NCI-H2171 (cell line): ENCODE measurements around the gene ACSS3.

ENCODE experiments used
- DNase-seq: peaks from one replicate; lab custom pipeline; 2025; lab: John Stamatoyannopoulos, UW

The ACSS3 gene

DNA sequence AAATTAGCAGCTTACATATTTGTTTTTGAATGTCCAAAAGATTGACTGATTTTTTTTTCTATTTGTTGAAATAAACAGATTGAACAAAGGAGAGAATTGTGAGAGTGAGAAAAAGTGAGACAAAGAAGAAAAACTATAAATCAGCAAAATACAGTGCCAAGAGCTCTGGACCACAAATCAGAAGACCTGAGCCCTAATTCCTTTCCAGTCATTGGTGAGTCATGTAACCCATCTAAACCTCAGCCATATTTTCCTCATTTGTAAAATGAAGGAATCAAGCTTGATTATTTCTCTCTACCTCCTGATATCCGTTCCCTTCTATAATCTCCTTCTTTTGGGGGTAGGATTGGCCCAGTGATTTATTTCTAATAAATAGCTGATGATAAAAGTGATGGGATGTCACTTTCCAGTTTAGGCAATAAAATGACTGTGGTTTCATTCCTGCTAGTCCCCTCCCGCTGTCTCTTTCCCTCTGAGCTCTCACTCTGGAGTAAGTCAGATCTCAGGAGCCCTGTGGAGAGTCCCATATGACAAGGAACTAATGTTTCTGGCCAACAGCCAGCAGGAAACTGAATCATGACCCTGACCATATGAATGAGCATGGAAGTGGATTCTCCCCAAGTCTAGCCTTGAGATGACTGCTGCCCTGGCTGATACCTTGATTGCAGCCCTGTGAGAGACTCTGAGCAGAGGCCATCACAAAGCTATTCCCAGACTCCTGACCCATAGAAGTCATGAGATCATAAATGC, 218.9 kb downstream of the ACSS3 start:
- DNase-seq = peak; percentile 15

DNA sequence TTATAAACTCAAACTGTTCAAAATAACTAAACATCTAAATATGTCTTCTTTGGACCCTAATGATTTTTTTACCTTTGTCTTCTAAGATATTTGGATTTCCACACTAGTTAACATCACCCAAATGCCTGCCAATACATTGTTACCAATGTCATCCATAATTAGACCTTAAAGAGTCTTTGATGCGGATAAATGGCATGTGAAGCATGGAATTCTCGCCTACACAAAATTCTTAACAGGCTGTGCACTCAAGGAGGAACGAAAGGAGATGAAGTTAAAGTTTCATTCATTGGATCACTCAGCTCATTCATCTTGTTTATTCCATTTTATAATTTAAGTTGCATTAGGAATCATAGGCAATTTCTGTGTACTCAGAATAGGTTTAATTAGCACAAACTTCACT, 219.7 kb downstream of the ACSS3 start:
- DNase-seq = no peak

DNA sequence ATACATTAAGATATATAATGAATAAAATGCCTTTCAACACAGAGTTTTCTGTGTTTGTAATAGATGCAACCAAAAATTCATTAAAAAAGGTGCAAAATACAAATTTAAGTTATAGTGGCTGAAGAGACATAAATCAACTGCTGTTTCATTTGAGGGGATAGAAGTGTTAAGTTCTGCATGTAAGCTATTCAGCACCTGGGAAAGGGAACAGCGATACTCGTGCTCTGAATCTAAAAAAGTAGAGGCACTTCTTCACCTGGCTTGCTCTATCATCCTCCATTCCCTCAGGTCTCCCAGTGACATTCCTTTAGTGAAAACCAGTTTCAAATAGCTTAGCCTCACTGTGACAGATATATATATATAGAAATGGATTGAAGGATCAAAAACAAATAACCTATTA, 222.6 kb downstream of the ACSS3 start:
- no peak for DNase-seq

GRCh38 chr12:81303935-81304334, 226.1 kb downstream of the ACSS3 start:
- DNase-seq = no peak
